Esophagus squamous epithelium (tissue), 5 donors: ENCODE measurements around the gene HSPA14. TPM values are rescaled to one million over a fixed set of nuclear protein-coding genes. Genes with fewer than 3 reads are reported as not detected.

Source experiments
- DNase-seq: peaks from one replicate; lab custom pipeline; 2025; lab: John Stamatoyannopoulos, UW
- H3K27ac ChIP-seq, 4 donors: fragments of 200-600 bp; sonication (generic); one replicate each; pipeline ENCODE4 v1.5.1; 2016 to 2019; ENCODE audit warnings: mild to moderate bottlenecking in 1 of 4
- H3K27me3 ChIP-seq, 4 donors: fragments of 200-600 bp; sonication (generic); 1 replicate in 3 of 4; 2 replicates in 1 of 4; pipeline versions ENCODE4 v1.5.1 to v1.6.0; 2017 to 2021; ENCODE audit warnings: antibody characterized with exemption in 1 of 4
- H3K36me3 ChIP-seq, 3 donors: fragments of 200-600 bp; sonication (generic); one replicate each; pipeline ENCODE4 v1.5.1; 2016 to 2019
- H3K4me1 ChIP-seq, 3 donors: fragments of 200-600 bp; sonication (generic); one replicate each; pipeline ENCODE4 v1.5.1; 2017 to 2019
- H3K4me3 ChIP-seq, 4 donors: fragments of 200-600 bp; sonication (generic); 1 replicate in 3 of 4; 2 replicates in 1 of 4; pipeline ENCODE4 v1.5.1; 2016 to 2019; ENCODE audit warnings: mild to moderate bottlenecking in 2 of 4, moderate library complexity in 1 of 4
- H3K9me3 ChIP-seq, 3 donors: fragments of 200-600 bp; sonication (generic); one replicate each; pipeline ENCODE4 v1.5.1; 2016 to 2019
- POLR2A ChIP-seq, 4 donors: fragments of 450-650 bp; IDR thresholded peaks; one replicate each; pipeline ENCODE4 v1.6.1; 2017; ENCODE audit warnings: antibody characterized with exemption in 4 of 4, mild to moderate bottlenecking in 4 of 4, moderate library complexity in 3 of 4
- WGBS, 2 donors: methylation state at CpG; one replicate each; pipeline ENCODE4 v1.1.5; 2018; 5-methylcytosine and 5-hydroxymethylcytosine counted together
- intact Hi-C: fragments of 100-400 bp; cut with DNase I; formaldehyde crosslinking; loops from one replicate; pipeline ENCODE4 v1.15.0; 2022
- total RNA-seq, 4 donors: library from RNA; depleted of rRNA; stranded (reverse); fragments of >200 nt; gene quantifications; one replicate each; pipeline ENCODE4 v1.1.0, GENCODE V29; 2016
- TF ChIP-seq, protein P1 (sequence below), 6 experiments: fragments of 450-650 bp in 4 of 6; fragments of 200-600 bp in 2 of 6; sonication (generic) in 2 of 6; IDR thresholded peaks; one replicate each; pipeline ENCODE4 v1.5.1; 2016 to 2019; ENCODE audit warnings: antibody characterized with exemption in 6 of 6, mild to moderate bottlenecking in 4 of 6, moderate library complexity in 4 of 6
- donor health status: DM: yes; HTN: yes; CAD: no.

Gene HSPA14
- total RNA-seq, 4 donors from 2014 or later = 12.5 to 21.4 (median 13.1) TPM

DNA sequence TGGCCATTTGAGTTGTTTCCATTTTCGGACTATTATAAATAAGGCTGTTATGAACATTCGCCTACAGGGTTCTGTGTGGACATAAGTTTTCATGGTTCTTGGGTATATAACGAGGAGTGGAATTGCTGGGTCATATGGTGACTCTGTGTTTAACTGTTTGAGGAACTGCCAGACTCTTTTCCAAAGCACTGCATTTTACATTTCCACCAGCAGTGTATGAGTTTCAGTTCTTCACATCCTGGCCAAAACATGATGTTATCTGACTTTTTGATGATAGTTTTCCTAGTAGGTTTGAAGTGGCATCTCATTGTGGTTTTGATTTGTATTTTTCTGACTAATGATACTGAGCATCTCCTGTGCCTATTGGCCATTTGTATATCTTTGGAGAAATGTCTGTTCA lies 46.0 kb downstream of the HSPA14 start:
- Histone ChIP-seq H3K4me1 (peaks cover 0 to 16% (median 6%) of the 10 kb centered on the region in 3 donors), H3K36me3 (peaks cover 0 to 4% (median 0%) of the 10 kb centered on the region in 3 donors), H3K27me3 (no peaks in the 10 kb centered on the region), H3K27ac (no peak overlapping the region), H3K4me3 (no peak overlapping the region), H3K9me3 (no peaks in the 10 kb centered on the region)
- TF ChIP-seq, protein P1, sequence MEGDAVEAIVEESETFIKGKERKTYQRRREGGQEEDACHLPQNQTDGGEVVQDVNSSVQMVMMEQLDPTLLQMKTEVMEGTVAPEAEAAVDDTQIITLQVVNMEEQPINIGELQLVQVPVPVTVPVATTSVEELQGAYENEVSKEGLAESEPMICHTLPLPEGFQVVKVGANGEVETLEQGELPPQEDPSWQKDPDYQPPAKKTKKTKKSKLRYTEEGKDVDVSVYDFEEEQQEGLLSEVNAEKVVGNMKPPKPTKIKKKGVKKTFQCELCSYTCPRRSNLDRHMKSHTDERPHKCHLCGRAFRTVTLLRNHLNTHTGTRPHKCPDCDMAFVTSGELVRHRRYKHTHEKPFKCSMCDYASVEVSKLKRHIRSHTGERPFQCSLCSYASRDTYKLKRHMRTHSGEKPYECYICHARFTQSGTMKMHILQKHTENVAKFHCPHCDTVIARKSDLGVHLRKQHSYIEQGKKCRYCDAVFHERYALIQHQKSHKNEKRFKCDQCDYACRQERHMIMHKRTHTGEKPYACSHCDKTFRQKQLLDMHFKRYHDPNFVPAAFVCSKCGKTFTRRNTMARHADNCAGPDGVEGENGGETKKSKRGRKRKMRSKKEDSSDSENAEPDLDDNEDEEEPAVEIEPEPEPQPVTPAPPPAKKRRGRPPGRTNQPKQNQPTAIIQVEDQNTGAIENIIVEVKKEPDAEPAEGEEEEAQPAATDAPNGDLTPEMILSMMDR (IDR thresholded peaks at IDR 0.05) = no peak
- TF ChIP-seq POLR2A (IDR thresholded peaks at IDR 0.05) = no peak
- 85 to 96% methylated on average over 3 of the region's 3 CpGs for WGBS, 2 donors
- DNase-seq = no peak
- intact Hi-C loops = no loop called here

DNA sequence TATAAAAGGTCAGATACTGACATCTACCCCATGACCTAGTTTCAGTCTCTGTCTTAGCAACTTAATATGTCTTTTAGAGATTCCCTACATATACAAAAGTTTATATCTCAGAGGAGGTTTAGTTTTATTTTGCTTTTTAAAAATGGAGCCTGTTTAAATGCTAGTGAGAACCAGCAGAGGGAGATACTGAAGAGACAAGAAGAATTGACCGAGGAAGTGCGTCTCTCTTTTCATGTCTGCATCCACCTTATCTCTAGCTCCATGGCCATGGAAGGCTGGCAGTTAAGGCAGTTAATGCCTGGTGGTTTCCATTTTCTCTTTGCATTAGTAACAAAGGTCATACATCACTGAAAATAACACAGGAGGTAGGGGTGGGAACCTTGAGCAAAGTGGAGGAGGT lies 51.2 kb downstream of the HSPA14 start:
- no peaks in the 10 kb centered on the region for H3K9me3 ChIP-seq
- H3K4me1 ChIP-seq = no peaks in the 10 kb centered on the region
- intact Hi-C loops = no loop called here
- WGBS, 2 donors = 89 to 92% methylated on average over 2 of the region's 2 CpGs
- no peak for DNase-seq
- H3K27ac ChIP-seq = no peak overlapping the region
- peaks cover 0 to 4% (median 0%) of the 10 kb centered on the region in 3 donors for H3K36me3 ChIP-seq
- TF ChIP-seq, protein P1 (IDR thresholded peaks at IDR 0.05) = peak in 2 of 6 experiments; percentile 16 to 39
- no peak for TF ChIP-seq POLR2A (IDR thresholded peaks at IDR 0.05)
- no peak overlapping the region for H3K4me3 ChIP-seq
- H3K27me3 ChIP-seq = no peaks in the 10 kb centered on the region

DNA sequence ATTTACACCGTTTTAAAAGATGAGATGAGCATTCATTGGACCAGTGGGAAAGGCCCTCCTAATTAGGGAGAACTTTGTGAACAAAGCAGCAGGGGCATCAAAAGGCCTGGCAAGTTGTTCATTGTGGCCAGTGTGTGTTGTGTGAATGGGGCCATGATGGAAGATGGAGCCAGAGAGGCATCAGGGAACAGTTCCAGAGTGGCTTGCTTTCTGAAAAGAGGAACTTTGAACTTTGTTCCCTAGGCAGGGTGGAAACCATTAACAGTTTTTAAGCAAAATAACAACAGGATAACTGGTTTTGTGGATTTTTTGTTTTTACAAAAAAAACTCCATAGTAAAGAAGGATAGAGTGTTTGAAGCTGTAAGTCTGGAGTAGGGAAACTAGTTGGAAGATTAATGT lies 53.0 kb downstream of the HSPA14 start:
- no peak overlapping the region for H3K4me3 ChIP-seq
- no peaks in the 10 kb centered on the region for H3K4me1 ChIP-seq
- H3K36me3 ChIP-seq = no peaks in the 10 kb centered on the region
- TF ChIP-seq, protein P1 (IDR thresholded peaks at IDR 0.05) = no peak
- TF ChIP-seq POLR2A (IDR thresholded peaks at IDR 0.05) = no peak
- DNase-seq = no peak
- H3K9me3 ChIP-seq = no peaks in the 10 kb centered on the region
- 90 to 100% methylated on average over 1 of the region's 1 CpG for WGBS, 2 donors
- intact Hi-C loops = no loop called here
- H3K27ac ChIP-seq = no peak overlapping the region
- H3K27me3 ChIP-seq = no peaks in the 10 kb centered on the region

DNA sequence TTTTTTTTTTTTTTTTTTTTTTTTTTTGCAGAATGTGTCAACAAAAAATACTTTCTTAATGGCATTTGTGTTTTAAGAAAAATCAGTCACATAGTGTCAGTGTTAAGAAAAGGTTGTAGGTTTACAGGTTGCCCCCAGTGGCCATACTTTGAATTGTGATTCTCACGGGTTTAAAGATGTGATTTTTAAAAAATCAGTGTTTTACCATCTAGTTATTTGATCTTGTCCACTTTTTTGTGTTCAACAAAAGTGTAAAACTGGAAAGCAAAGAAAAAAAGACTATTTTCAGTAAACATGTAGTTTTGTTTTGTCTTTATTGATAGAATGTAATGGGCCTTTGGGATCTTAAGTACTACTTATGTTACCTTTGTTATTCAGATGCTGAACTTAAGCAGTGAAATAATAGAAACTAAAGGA lies 66.2 kb downstream of the HSPA14 start:
- intact Hi-C loops = no loop called here
- TF ChIP-seq, protein P1 (IDR thresholded peaks at IDR 0.05) = peak in 5 of 6 experiments; percentile 10 to 54 (median 42)
- no peak for TF ChIP-seq POLR2A (IDR thresholded peaks at IDR 0.05)

DNA sequence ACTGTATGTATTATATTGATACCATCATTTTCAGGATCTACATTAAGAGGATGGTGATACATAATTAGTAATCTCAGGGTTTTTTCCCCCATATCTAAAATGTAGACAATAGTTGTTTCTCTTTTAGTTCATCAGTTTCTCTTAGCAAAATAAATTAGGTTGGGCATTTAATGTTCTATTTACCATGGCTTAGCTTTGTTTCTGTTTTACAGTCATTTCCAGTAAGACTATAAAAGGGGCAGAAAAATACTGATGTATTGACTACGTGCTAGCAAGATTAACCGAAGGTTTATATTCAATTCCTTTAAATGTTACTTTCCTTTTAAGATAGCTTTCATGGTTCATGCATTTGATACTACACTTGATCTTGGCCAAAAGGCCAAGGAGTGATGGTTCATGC lies 66.8 kb downstream of the HSPA14 start:
- intact Hi-C loops = no loop called here
- TF ChIP-seq POLR2A (IDR thresholded peaks at IDR 0.05) = no peak
- TF ChIP-seq, protein P1 (IDR thresholded peaks at IDR 0.05) = no peak
- no peak overlapping the region for H3K27ac ChIP-seq
- H3K4me1 ChIP-seq = no peaks in the 10 kb centered on the region
- no peaks in the 10 kb centered on the region for H3K9me3 ChIP-seq
- WGBS, 2 donors = 68 to 87% methylated on average over 2 of the region's 2 CpGs
- DNase-seq = no peak
- H3K4me3 ChIP-seq = no peak overlapping the region
- H3K27me3 ChIP-seq = no peaks in the 10 kb centered on the region
- peaks cover 0 to 67% (median 10%) of the 10 kb centered on the region in 3 donors for H3K36me3 ChIP-seq

More for the DNA sequence above, 66.2 kb downstream of the HSPA14 start:
- 30 to 43% methylated on average over 1 of the region's 1 CpG for WGBS, 2 donors
- Histone ChIP-seq H3K4me1 (no peaks in the 10 kb centered on the region), H3K36me3 (peaks cover 0 to 64% (median 10%) of the 10 kb centered on the region in 3 donors), H3K27ac (no peak overlapping the region), H3K27me3 (no peaks in the 10 kb centered on the region), H3K4me3 (no peak overlapping the region), H3K9me3 (no peaks in the 10 kb centered on the region)
- no peak for DNase-seq
